Measurements from ENCODE around the gene HAVCR2. TPM values are rescaled to one million over a fixed set of nuclear protein-coding genes. Genes with fewer than 3 reads are reported as not detected.

The HAVCR2 gene
- total and polyA plus RNA-seq, 2 experiments from 2014 or later: 0.49 TPM; not detected in 1

GRCh38 chr5:157157293-157157891 is 48.5 kb upstream of the HAVCR2 start:
- no peaks in the 10 kb centered on the region for H3K79me2 ChIP-seq (replicated peaks; ENCODE audit: insufficient read depth)
- H3K36me3 Mint-ChIP-seq (ENCODE audit: low read depth): no peaks in the 10 kb centered on the region
- DNase-seq (ENCODE audit: low spot score) (no peak), ATAC-seq (no peak)
- no peaks in the 10 kb centered on the region for H3K36me3 ChIP-seq (ENCODE audit: insufficient read depth)
- TF ChIP-seq EZH2phosphoT487 (IDR thresholded peaks at IDR 0.05; ENCODE audit: unreplicated experiment) (no peak), NANOG (IDR thresholded peaks at IDR 0.05; ENCODE audit: borderline replicate concordance) (no peak), JUNB (IDR thresholded peaks at IDR 0.05; ENCODE audit: unreplicated experiment) (no peak)
- H3K9me2 ChIP-seq (ENCODE audit: insufficient read depth): no peaks in the 10 kb centered on the region
- no peak overlapping the region for H3K27ac ChIP-seq (ENCODE audit: low read depth)
- no peak overlapping the region for H3K4me2 ChIP-seq
- no peaks in the 10 kb centered on the region for H3K27me3 ChIP-seq (ENCODE audit: insufficient read depth)
- no peaks in the 10 kb centered on the region for H3K9me3 Mint-ChIP-seq
- no peak overlapping the region for H3K4me3 Mint-ChIP-seq
- no peaks in the 10 kb centered on the region for H3K4me1 ChIP-seq (ENCODE audit: insufficient read depth)
- H3K27me3 Mint-ChIP-seq (ENCODE audit: insufficient read depth, low read depth, poor library complexity): peaks cover 2% of the 10 kb centered on the region
- peak overlapping the region; percentile 52; the same call in 1 of the 2 replicates for H2AFZ ChIP-seq
- H3K4me3 ChIP-seq: no peak overlapping the region
- H3K4me1 Mint-ChIP-seq: no peaks in the 10 kb centered on the region
- H4K20me1 ChIP-seq (replicated peaks; ENCODE audit: insufficient read depth): no peaks in the 10 kb centered on the region
- H3K27ac Mint-ChIP-seq: no peak overlapping the region
- no peaks in the 10 kb centered on the region for H3F3A ChIP-seq (replicated peaks; ENCODE audit: low read depth)

GRCh38 chr5:157155297-157155696 is 46.5 kb upstream of the HAVCR2 start:
- Mint-ChIP-seq H3K27ac (no peak overlapping the region), H3K36me3 (ENCODE audit: low read depth) (no peaks in the 10 kb centered on the region), H3K4me1 (no peaks in the 10 kb centered on the region), H3K9me3 (no peaks in the 10 kb centered on the region), H3K27me3 (ENCODE audit: insufficient read depth, low read depth, poor library complexity) (no peaks in the 10 kb centered on the region), H3K4me3 (no peak overlapping the region)
- TF ChIP-seq ZNF462 (CRISPR knock-in tag; IDR thresholded peaks at IDR 0.05): no peak
- TF ChIP-seq POLR2AphosphoS5 (IDR thresholded peaks at IDR 0.05; ENCODE audit: low read depth): no peak
- Histone ChIP-seq H3K9me2 (ENCODE audit: insufficient read depth) (no peaks in the 10 kb centered on the region), H2AFZ (no peak overlapping the region), H3K27me3 (ENCODE audit: insufficient read depth) (no peaks in the 10 kb centered on the region), H3K4me3 (no peak overlapping the region), H3K4me2 (no peak overlapping the region), H4K20me1 (replicated peaks; ENCODE audit: insufficient read depth) (no peaks in the 10 kb centered on the region), H3K4me1 (ENCODE audit: insufficient read depth) (no peaks in the 10 kb centered on the region), H3F3A (replicated peaks; ENCODE audit: low read depth) (no peaks in the 10 kb centered on the region), H3K27ac (ENCODE audit: low read depth) (no peak overlapping the region), H3K36me3 (ENCODE audit: insufficient read depth) (no peaks in the 10 kb centered on the region), H3K79me2 (replicated peaks; ENCODE audit: insufficient read depth) (no peaks in the 10 kb centered on the region)
- DNase-seq (ENCODE audit: low spot score) (no peak), ATAC-seq (no peak)

All from GM23338 (cell line).